Astrocyte of the cerebellum (primary cell): Measurements from ENCODE around the gene RBM17.

ENCODE experiments used
- DNase-seq: peaks from one replicate; pipeline ENCODE4 v3.0.0-alpha.2; 2011; ENCODE audit warnings: low read depth
- H3K4me3 ChIP-seq: 2 replicates; pipeline ENCODE4 v1.5.1; 2011; ENCODE audit warnings: mild to moderate bottlenecking, low read depth, low read length, moderate library complexity
- CTCF ChIP-seq: IDR thresholded peaks from 2 replicates; pipeline ENCODE4 v1.5.1; 2012; ENCODE audit warnings: low read length, low read depth, moderate library complexity, mild to moderate bottlenecking; ENCODE audit errors: missing control alignments
- in situ Hi-C: cut with HindIII; loops from 2 replicates; pipeline ENCODE4 v1.10.0; 2017; ENCODE audit warnings: low sequenced_read_pairs

The RBM17 gene

GRCh38 chr10:6065835-6066234 is 23.0 kb upstream of the RBM17 start:
- in situ Hi-C loops: no loop called here

GRCh38 chr10:6067457-6067856 is 21.4 kb upstream of the RBM17 start:
- no peak for TF ChIP-seq CTCF
- in situ Hi-C loops: no loop called here
- DNase-seq: no peak
- H3K4me3 ChIP-seq: no peak overlapping the region

More at GRCh38 chr10:6065835-6066234, 23.0 kb upstream of the RBM17 start:
- H3K4me3 ChIP-seq: no peak overlapping the region
- TF ChIP-seq CTCF: no peak
- DNase-seq: no peak

- in situ Hi-C loops: no loop called here
- DNase-seq: no peak
Measured at GRCh38 chr10:6068006-6068405, 20.8 kb upstream of the RBM17 start.

GRCh38 chr10:6068422-6068821 is 20.4 kb upstream of the RBM17 start:
- TF ChIP-seq CTCF: no peak
- no peak for DNase-seq
- no peak overlapping the region for H3K4me3 ChIP-seq
- in situ Hi-C loops: no loop called here

More at GRCh38 chr10:6068006-6068405, 20.8 kb upstream of the RBM17 start:
- H3K4me3 ChIP-seq: no peak overlapping the region
- no peak for TF ChIP-seq CTCF

- TF ChIP-seq CTCF: no peak
- H3K4me3 ChIP-seq: no peak overlapping the region
- DNase-seq: no peak
- in situ Hi-C loops: no loop called here
Measured at GRCh38 chr10:6069081-6069931, 19.5 kb upstream of the RBM17 start.

- H3K4me3 ChIP-seq: no peak overlapping the region
- in situ Hi-C loops: no loop called here
- DNase-seq: no peak
- no peak for TF ChIP-seq CTCF
Measured at GRCh38 chr10:6070660-6071059, 18.2 kb upstream of the RBM17 start.
